ENCODE measurements around the gene NPIPB2. TPM values are rescaled to one million over a fixed set of nuclear protein-coding genes. Genes with fewer than 3 reads are reported as not detected.

The NPIPB2 gene
- polyA plus RNA-seq, 1 donor (not counting 4 experiments of a cell fraction or from before 2014, with no cell fraction given) = 5.5 TPM

DNA sequence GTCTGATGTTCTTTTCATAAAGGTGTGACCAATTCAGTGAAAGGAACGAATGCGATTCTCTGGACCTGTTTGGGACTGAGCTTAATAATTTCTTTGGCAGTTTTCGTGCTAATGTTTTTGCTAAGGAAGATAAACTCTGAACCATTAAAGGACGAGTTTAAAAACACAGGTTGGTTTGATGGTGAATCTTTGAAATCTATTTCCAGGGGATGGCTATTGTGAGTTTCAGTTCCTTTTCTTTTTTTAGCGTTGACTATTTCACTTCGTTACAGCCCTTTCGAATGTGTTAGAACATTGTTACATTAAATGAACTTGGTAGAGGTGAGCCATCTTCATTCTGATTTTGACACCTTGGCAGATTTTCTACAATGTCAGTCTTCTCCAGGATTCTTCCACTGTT is 24.3 kb upstream of the NPIPB2 start:
- Histone ChIP-seq H3K9me1 (ENCODE audit: control insufficient read depth, extremely low read depth, insufficient read depth, low read length) (no peaks in the 10 kb centered on the region), H4K20me1 (ENCODE audit: control insufficient read depth, extremely low read depth, insufficient read depth, low read length) (no peaks in the 10 kb centered on the region), H2AFZ (ENCODE audit: control insufficient read depth, low read length) (no peak overlapping the region), H3K9me3 (ENCODE audit: control insufficient read depth, low read depth, low read length) (no peaks in the 10 kb centered on the region), H3K9ac (ENCODE audit: control insufficient read depth, extremely low read depth, insufficient read depth, low read length) (no peak overlapping the region), H3K36me3 (ENCODE audit: control insufficient read depth in 2 of 2, extremely low read depth in 1 of 2, insufficient read depth in 2 of 2, low read length in 2 of 2) (no peaks in the 10 kb centered on the region), H3K4me1 (ENCODE audit: control insufficient read depth, extremely low read depth, insufficient read depth, low read length) (peaks cover 13% of the 10 kb centered on the region), H3K27me3 (ENCODE audit: control insufficient read depth, extremely low read depth, insufficient read depth, low read length) (no peaks in the 10 kb centered on the region), H3K4me3 (ENCODE audit: control insufficient read depth in 2 of 3, extremely low read depth in 1 of 3, insufficient read depth in 2 of 3, low read depth in 1 of 3, low read length in 3 of 3) (no peak overlapping the region), H3K27ac (ENCODE audit: control insufficient read depth, insufficient read depth, low read length) (no peak overlapping the region), H3K79me2 (ENCODE audit: control insufficient read depth, insufficient read depth, low read length) (no peaks in the 10 kb centered on the region), H3K4me2 (ENCODE audit: control insufficient read depth, extremely low read depth, insufficient read depth, low read depth, low read length) (no peak overlapping the region)
- TF ChIP-seq, protein P1, sequence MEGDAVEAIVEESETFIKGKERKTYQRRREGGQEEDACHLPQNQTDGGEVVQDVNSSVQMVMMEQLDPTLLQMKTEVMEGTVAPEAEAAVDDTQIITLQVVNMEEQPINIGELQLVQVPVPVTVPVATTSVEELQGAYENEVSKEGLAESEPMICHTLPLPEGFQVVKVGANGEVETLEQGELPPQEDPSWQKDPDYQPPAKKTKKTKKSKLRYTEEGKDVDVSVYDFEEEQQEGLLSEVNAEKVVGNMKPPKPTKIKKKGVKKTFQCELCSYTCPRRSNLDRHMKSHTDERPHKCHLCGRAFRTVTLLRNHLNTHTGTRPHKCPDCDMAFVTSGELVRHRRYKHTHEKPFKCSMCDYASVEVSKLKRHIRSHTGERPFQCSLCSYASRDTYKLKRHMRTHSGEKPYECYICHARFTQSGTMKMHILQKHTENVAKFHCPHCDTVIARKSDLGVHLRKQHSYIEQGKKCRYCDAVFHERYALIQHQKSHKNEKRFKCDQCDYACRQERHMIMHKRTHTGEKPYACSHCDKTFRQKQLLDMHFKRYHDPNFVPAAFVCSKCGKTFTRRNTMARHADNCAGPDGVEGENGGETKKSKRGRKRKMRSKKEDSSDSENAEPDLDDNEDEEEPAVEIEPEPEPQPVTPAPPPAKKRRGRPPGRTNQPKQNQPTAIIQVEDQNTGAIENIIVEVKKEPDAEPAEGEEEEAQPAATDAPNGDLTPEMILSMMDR (optimal IDR thresholded peaks at IDR 0.05 in 1 of 3, IDR thresholded peaks at IDR 0.05 in 1 of 3, conservative IDR thresholded peaks at IDR 0.05 in 1 of 3; ENCODE audit: extremely low read depth in 1 of 3, insufficient read depth in 2 of 3, low read length in 3 of 3) = no peak
- no peak for TF ChIP-seq EZH2 (IDR thresholded peaks at IDR 0.05; ENCODE audit: low read length)
- dilution Hi-C loops (cut with MboI; ENCODE audit: extremely low pct_ligation_motif_present, low sequenced_read_pairs) = no loop called here
- FAIRE-seq (no peak), DNase-seq (ENCODE audit: low read depth, low spot score) (no peak)

DNA sequence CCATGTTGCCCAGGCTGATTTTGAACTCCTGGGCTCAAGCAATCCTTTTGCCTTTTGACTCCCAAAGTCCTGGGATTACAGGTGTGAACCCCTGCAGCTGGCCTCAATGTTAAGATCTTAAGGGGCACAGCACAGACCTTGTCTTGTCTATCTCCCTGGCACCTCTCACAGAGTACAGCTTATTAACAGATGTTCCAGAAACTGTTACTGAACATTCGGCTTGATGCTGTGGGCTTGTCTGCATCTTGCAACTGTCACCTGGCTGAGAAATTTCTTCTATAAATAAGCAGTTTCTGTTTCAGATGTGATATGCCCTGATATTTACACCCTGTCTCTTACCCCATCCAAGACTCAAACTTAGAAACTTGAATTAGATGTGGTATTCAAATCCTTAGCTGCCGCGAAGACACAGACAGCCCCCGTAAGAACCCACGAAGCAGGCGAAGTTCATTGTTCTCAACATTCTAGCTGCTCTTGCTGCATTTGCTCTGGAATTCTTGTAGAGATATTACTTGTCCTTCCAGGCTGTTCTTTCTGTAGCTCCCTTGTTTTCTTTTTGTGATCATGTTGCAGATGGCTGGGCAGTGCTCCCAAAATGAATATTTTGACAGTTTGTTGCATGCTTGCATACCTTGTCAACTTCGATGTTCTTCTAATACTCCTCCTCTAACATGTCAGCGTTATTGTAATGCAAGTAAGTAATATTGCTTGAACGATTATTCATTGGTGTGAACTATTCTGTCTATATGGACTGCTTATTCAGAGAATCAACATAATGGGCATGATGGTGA is 23.1 kb upstream of the NPIPB2 start, which contains the start of gene TNFRSF17:
Gene TNFRSF17, plus strand, starts transcription at position 450 of the 791 bp plus-strand sequence. Its CDS starts 115 bp downstream, at position 565.
- Histone ChIP-seq H3K27ac (ENCODE audit: control insufficient read depth, insufficient read depth, low read length) (no peak within 1 kb of the TSS), H2AFZ (ENCODE audit: control insufficient read depth, low read length) (peak within 1 kb of the TSS; percentile 62), H3K4me2 (ENCODE audit: control insufficient read depth, extremely low read depth, insufficient read depth, low read depth, low read length) (peak within 1 kb of the TSS; percentile 48), H4K20me1 (ENCODE audit: control insufficient read depth, extremely low read depth, insufficient read depth, low read length) (no peaks in the 10 kb centered on the region), H3K4me1 (ENCODE audit: control insufficient read depth, extremely low read depth, insufficient read depth, low read length) (peaks cover 13% of the 10 kb centered on the region), H3K9me1 (ENCODE audit: control insufficient read depth, extremely low read depth, insufficient read depth, low read length) (no peaks in the 10 kb centered on the region), H3K79me2 (ENCODE audit: control insufficient read depth, insufficient read depth, low read length) (no peaks in the 10 kb centered on the region), H3K4me3 (ENCODE audit: control insufficient read depth in 2 of 3, extremely low read depth in 1 of 3, insufficient read depth in 2 of 3, low read depth in 1 of 3, low read length in 3 of 3) (no peak within 1 kb of the TSS), H3K9me3 (ENCODE audit: control insufficient read depth, low read depth, low read length) (no peaks in the 10 kb centered on the region), H3K36me3 (ENCODE audit: control insufficient read depth in 2 of 2, extremely low read depth in 1 of 2, insufficient read depth in 2 of 2, low read length in 2 of 2) (no peaks in the 10 kb centered on the region), H3K9ac (ENCODE audit: control insufficient read depth, extremely low read depth, insufficient read depth, low read length) (no peak within 1 kb of the TSS), H3K27me3 (ENCODE audit: control insufficient read depth, extremely low read depth, insufficient read depth, low read length) (no peaks in the 10 kb centered on the region)
- FAIRE-seq (no peak), DNase-seq (ENCODE audit: low read depth, low spot score) (no peak)
- TF ChIP-seq EZH2 (IDR thresholded peaks at IDR 0.05; ENCODE audit: low read length) = no peak
- TF ChIP-seq, protein P1 (optimal IDR thresholded peaks at IDR 0.05 in 1 of 3, IDR thresholded peaks at IDR 0.05 in 1 of 3, conservative IDR thresholded peaks at IDR 0.05 in 1 of 3; ENCODE audit: extremely low read depth in 1 of 3, insufficient read depth in 2 of 3, low read length in 3 of 3) = no peak
- dilution Hi-C loops (cut with MboI; ENCODE audit: extremely low pct_ligation_motif_present, low sequenced_read_pairs) = no loop called here
